GM18511 (cell line): ENCODE results near the gene IQSEC3.
A peak's percentile ranks its signal among the peaks of the same experiment; 100 is the strongest.
"Not testable (repeated sequence)": the region's sequence is repeated elsewhere in the genome, so short reads cannot be mapped to it uniquely, and the experiment has no call there.

Experiments used
- ATAC-seq: cut with Tn5 transposase; IDR thresholded peaks from one replicate; pipeline ENCODE4 v1.9.1; 2021; ENCODE audit warnings: mild to moderate bottlenecking, moderate library complexity; ENCODE audit not compliant: unreplicated experiment

Gene IQSEC3

DNA sequence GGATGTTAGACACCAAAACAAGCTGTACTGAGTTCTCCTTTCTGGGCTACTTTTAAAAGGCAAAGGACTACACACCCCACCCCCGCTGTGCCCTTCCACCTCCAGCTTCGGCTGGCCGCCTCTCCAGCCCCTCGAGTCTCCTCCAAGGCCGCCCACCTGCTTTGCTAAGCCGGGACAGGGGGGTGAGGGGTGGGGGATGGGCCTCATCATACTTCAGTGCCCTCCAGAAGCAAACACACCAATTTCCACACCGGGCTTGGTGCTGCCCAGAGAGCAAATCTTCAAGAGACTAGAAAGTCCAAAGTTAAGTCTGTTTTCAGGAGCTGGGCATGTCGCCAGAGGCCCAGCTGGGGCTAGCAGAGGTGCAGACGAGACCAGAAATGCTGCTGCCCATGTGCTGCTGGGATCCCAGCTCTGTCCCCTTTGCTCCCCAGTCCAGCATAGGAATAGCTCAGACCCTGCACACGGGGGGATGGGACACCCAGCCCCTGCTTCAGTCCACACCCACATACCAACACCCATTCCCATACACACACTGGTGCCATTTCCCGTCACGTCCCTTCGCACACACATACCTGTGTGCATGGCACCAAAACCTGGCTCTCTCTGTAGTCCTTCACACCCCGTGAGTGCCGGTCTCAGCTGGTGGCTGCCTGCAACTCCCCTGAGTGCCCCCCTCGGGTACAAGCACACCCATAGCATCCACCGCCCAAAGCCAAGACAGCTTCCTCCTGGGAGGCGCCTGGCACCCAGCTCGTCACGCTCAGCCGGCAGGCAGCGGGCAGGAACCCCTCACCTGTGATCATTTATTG lies 146.4 kb downstream of the IQSEC3 start:
- ATAC-seq = no peak

- ATAC-seq = no peak
Measured at GRCh38 chr12:213527-213932, 147.0 kb downstream of the IQSEC3 start.

DNA sequence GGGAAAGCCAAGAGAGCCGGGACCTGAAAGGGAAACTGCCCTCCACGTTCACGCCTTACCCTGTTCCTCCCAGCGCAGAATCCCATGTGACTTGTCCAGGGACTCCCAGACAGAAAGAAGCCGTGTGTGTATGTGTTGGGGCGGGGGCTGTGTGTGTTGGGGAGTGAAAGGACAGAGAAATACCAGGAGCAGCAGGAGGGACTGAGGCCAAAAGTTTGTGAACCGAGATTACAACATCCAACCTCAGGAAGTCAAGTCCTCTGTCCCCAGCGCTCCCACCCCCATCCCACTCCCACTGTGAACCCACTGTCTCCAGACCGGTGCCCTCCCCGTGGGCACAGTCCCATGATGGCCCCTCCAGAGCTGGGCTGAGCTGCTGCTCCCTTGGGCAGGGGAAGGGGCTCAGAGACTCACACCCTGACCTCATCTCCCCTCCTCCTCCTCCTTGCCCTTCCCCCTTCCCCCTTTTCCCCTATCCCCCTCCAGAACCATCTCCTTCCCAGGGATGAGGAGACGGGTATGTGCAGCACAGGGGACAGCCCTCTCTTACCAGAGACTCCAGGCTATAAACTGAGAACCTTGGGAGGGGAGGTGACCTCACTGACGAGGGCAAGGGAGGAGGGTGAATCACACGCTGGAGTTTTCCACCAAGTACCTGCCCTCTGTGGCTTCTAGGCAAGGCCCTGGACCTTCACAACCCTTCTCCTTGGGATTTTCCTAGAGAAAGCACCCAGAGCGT lies 147.6 kb downstream of the IQSEC3 start, which contains the start of gene SLC6A12:
TSS of gene SLC6A12 (minus strand) at position 155 of the 739 bp plus-strand sequence. CDS start 4,171 bp downstream, outside the sequence.
- no peak for ATAC-seq

GRCh38 chr12:215116-215515 lies 148.5 kb downstream of the IQSEC3 start:
- no peak for ATAC-seq

- not testable (repeated sequence) for ATAC-seq
Measured at GRCh38 chr12:217029-217428, 150.5 kb downstream of the IQSEC3 start.

DNA sequence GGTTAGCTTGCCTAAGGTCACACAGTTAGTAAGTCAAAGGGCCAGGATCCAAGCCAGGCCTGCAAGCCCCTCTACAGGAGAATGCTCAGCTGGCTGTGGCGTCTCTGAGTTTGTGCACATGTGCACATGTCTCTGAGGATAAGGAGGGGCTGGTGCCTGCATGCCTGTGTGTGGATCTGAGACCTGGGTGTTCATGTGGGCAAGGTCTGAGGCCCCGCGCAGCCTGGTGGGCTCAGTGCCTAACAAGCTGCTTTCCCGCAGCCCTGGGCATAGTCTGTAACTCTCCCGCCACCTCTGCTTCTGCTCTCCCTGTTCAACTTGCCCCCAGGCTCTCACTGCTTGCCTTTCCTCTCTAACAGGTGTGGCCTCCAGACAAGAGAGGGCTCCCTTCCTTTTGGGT lies 151.7 kb downstream of the IQSEC3 start:
- ATAC-seq = no peak

- ATAC-seq = no peak
Measured at GRCh38 chr12:218728-219590, 152.4 kb downstream of the IQSEC3 start.

DNA sequence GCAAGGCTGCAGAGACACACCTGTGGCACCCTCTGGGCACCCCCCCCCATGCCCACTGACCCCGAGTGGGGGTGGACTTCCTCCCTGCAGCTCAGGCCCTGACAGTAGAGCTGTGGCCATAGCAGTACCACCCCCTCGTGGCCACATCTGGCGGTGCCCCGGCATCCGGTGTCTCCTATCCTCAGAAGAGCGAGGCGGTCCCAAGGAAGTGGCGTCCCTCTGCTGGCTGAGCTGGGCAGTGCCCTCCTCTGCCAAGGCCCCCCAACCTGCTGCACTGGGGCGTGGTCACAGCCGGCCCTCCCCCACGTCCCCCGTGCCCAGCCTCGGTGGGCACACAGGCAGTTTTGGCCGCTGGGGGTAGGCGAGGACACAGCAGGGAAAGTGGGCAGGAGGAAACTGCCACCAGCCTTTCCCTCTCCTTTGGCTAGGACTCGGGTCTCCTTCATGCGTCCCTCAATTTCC lies 153.4 kb downstream of the IQSEC3 start:
- ATAC-seq = peak; percentile 73

GRCh38 chr12:220491-220890 lies 153.9 kb downstream of the IQSEC3 start:
- ATAC-seq = no peak

- ATAC-seq = no peak
Measured at GRCh38 chr12:220946-221550, 154.5 kb downstream of the IQSEC3 start.

GRCh38 chr12:221736-222135 lies 155.2 kb downstream of the IQSEC3 start:
- ATAC-seq = no peak

DNA sequence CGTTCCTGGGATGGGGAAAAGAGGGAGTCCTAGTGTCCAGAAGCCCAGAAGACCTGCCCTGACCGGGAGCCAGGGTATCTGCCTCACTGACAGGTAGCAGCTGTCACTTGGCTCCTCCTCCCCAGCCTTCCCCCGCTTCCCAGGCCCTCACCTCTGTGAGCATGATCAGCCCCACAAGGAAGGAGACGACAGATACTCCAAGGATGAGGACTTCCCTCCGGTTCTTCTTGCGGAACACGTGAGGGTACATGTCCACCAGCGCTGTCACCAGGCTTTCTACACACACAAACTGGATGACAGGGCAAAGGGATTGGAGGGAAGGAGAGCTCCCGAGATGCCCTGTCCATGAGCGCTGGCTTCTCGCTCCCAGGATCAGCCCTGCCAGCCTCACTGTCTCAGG lies 157.3 kb downstream of the IQSEC3 start:
- no peak for ATAC-seq

GRCh38 chr12:224330-224729 lies 157.8 kb downstream of the IQSEC3 start:
- no peak for ATAC-seq

GRCh38 chr12:225012-225411 lies 158.4 kb downstream of the IQSEC3 start:
- no peak for ATAC-seq

GRCh38 chr12:226401-226800 lies 159.8 kb downstream of the IQSEC3 start:
- ATAC-seq = no peak

DNA sequence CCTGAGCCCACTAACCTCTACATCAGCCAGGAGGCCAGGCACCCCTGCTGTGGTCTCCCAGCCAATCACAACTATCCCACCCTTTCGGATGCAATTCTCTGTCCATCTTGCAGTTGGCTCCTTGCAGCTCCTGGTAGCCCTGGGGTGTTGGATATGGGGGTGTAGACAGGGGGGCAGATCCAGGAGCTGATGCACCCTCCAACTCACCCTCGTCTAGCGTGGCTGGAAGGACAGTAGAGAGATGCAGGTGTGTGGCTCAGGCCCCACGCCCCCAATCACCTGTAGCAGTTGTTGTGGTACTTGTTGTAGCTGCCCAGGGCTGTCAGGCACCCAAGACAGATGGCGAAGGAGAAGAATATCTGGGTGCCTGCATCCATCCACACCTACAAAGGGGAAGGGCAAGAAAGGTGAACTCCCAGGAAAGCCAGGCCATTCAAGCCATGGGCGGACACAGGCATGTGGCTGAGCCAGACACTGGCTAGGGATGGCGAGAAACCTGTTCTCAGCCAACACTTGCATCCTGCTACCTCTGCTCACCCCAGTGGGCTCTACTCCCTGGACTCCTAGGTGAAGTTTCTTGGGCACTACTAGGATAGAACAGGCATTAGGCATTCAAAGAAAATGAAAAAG lies 160.8 kb downstream of the IQSEC3 start:
- ATAC-seq = no peak
